Small intestine (tissue), 7 donors: ENCODE measurements around the gene MAN2A2. TPM values are rescaled to one million over a fixed set of nuclear protein-coding genes. Genes with fewer than 3 reads are reported as not detected.

Experiments
- DNase-seq, 2 donors: peaks; one replicate each; pipeline versions ENCODE4 v3.0.0 to v3.0.0-alpha.2; 2013
- FAIRE-seq: peaks from 2 replicates; lab custom pipeline; 2012; peaks lifted over from hg19 to GRCh38; lab: Jason Lieb, UNC
- H3K27ac ChIP-seq, 3 donors: one replicate each; pipeline ENCODE4 v1.5.1; 2013; ENCODE audit warnings: low read length in 2 of 3, mild to moderate bottlenecking in 2 of 3, control low read depth in 1 of 3, inconsistent platforms in 1 of 3, low read depth in 1 of 3, moderate library complexity in 1 of 3
- H3K27me3 ChIP-seq, 3 donors: one replicate each; pipeline ENCODE4 v1.6.1; 2013; ENCODE audit warnings: low read length in 3 of 3, inconsistent platforms in 1 of 3; ENCODE audit not compliant: control insufficient read depth in 3 of 3, insufficient read depth in 3 of 3
- H3K36me3 ChIP-seq, 3 donors: one replicate each; pipeline ENCODE4 v1.6.1; 2013; ENCODE audit warnings: low read length in 3 of 3, inconsistent platforms in 1 of 3, low read depth in 1 of 3, mild to moderate bottlenecking in 1 of 3, moderate library complexity in 1 of 3; ENCODE audit not compliant: control insufficient read depth in 3 of 3, insufficient read depth in 2 of 3
- H3K4me1 ChIP-seq, 3 donors: one replicate each; pipeline ENCODE4 v1.6.1; 2013; ENCODE audit warnings: low read length in 2 of 3, inconsistent platforms in 1 of 3, low read depth in 1 of 3, mild to moderate bottlenecking in 1 of 3, moderate library complexity in 1 of 3; ENCODE audit not compliant: control insufficient read depth in 3 of 3, insufficient read depth in 2 of 3
- H3K4me3 ChIP-seq, 3 donors: one replicate each; pipeline ENCODE4 v1.5.1; 2013; ENCODE audit warnings: low read length in 3 of 3, control low read depth in 1 of 3, inconsistent platforms in 1 of 3, low read depth in 1 of 3, mild to moderate bottlenecking in 1 of 3, moderate library complexity in 1 of 3
- H3K9me3 ChIP-seq, 2 donors: one replicate each; pipeline ENCODE4 v1.6.1; 2013; ENCODE audit warnings: low read depth in 1 of 2, low read length in 1 of 2; ENCODE audit not compliant: control insufficient read depth in 2 of 2, insufficient read depth in 1 of 2
- WGBS, 3 donors: extraction: QIAGEN DNeasy Blood & Tissue Kit; methylation state at CpG; one replicate each; pipeline ENCODE4 v1.1.7; 2013; 5-methylcytosine and 5-hydroxymethylcytosine counted together
- polyA plus RNA-seq, 4 donors: library from polyadenylated mRNA; stranded (reverse) in 3 of 4; unstranded in 1 of 4; fragments of 200-250 nt in 3 of 4; fragments of 120-200 nt in 1 of 4; gene quantifications; one replicate each; pipeline versions ENCODE4 v1.2.1 to v1.2.3, GENCODE V29; 2013
- donor health status: healthy with polysubstance abuse.
- donor health status: control.
- donor health status: control.
- donor health status: Bipolar disorder and iron deficiency.
- donor health status: healthy.

Gene MAN2A2
- polyA plus RNA-seq, 4 donors, result 15.1 to 35.1 (median 22.7) TPM

DNA sequence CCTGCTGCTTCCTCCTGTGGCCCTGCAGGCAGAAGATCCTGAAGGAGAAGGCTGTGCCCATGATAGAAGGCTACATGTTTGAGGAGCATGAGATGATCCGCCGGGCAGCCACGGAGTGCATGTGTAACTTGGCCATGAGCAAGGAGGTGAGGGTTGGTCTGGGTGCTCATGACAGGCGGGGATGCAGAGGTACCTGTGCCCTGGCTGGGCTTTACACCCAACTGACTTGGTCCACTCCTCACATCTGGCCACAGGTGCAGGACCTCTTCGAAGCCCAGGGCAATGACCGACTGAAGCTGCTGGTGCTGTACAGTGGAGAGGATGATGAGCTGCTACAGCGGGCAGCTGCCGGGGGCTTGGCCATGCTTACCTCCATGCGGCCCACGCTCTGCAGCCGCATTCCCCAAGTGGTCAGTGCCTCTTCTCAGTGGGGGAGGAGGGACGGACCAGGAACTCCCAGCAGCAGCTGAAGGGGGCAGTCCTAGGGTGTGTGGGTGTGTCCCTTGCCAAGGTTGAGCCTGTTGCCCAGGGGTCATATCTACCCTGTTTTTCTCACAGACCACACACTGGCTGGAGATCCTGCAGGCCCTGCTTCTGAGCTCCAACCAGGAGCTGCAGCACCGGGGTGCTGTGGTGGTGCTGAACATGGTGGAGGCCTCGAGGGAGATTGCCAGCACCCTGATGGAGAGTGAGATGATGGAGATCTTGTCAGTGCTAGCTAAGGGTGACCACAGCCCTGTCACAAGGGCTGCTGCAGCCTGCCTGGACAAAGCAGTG, 50.0 kb downstream of the MAN2A2 start:
- Histone ChIP-seq H3K4me3 (no peak overlapping the region), H3K27me3 (no peaks in the 10 kb centered on the region), H3K27ac (no peak overlapping the region), H3K36me3 (peaks cover 3 to 60% (median 11%) of the 10 kb centered on the region in 3 donors), H3K9me3 (no peaks in the 10 kb centered on the region), H3K4me1 (peaks cover 3 to 12% (median 3%) of the 10 kb centered on the region in 3 donors)
- no peak for DNase-seq
- FAIRE-seq, result no peak
- WGBS, 3 donors, result 93 to 97% (median 95%) methylated on average over 13 to 14 of the region's 14 CpGs

DNA sequence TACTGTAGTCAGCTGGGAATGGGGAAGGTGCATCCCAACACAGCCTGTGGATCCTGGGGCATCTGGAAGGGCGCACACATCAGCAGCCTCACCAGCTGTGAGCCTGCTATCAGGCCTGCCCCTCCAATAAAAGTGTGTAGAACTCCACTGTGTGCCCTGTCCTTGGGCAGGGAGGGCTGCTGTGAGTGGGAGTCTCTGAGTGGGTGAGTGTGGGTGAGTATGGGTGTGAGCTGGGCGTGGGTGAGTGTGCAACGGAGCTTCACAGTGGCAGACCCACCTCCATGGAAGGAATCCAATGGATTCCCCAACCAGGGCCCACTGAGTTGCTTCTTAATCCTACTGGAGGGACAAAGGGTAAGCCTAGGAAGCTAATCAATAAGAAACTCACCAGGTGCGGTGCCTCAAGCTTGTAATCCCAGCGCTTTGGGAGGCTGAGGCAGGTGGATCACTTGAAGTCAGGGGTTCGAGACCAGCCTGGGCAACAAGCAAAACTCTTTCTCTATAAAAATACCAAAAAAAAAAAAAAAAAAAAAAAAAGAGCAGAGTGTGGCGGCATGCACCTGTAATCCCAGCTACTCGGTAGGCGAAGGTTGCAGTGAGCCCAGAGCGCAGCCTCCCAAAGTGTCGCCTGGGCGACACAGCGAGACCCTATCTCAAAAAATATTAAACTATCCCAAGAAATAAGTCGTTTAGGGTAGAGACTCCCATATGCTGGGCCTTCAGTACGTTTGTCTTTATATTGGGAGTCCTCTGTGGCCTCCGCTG, 51.0 kb downstream of the MAN2A2 start:
- H3K4me1 ChIP-seq, result peaks cover 3 to 13% (median 3%) of the 10 kb centered on the region in 3 donors
- peak overlapping the region in 1 of 3 donors; percentile 85 for H3K27ac ChIP-seq
- peak overlapping the region in 1 of 3 donors; percentile 69 for H3K4me3 ChIP-seq
- H3K36me3 ChIP-seq, result peaks cover 3 to 57% (median 4%) of the 10 kb centered on the region in 3 donors
- DNase-seq (peak in 1 of 2 donors; percentile 6), FAIRE-seq (no peak)
- no peaks in the 10 kb centered on the region for H3K27me3 ChIP-seq
- no peaks in the 10 kb centered on the region for H3K9me3 ChIP-seq
- 61 to 73% (median 63%) methylated on average over 15 to 16 of the region's 16 CpGs for WGBS, 3 donors

DNA sequence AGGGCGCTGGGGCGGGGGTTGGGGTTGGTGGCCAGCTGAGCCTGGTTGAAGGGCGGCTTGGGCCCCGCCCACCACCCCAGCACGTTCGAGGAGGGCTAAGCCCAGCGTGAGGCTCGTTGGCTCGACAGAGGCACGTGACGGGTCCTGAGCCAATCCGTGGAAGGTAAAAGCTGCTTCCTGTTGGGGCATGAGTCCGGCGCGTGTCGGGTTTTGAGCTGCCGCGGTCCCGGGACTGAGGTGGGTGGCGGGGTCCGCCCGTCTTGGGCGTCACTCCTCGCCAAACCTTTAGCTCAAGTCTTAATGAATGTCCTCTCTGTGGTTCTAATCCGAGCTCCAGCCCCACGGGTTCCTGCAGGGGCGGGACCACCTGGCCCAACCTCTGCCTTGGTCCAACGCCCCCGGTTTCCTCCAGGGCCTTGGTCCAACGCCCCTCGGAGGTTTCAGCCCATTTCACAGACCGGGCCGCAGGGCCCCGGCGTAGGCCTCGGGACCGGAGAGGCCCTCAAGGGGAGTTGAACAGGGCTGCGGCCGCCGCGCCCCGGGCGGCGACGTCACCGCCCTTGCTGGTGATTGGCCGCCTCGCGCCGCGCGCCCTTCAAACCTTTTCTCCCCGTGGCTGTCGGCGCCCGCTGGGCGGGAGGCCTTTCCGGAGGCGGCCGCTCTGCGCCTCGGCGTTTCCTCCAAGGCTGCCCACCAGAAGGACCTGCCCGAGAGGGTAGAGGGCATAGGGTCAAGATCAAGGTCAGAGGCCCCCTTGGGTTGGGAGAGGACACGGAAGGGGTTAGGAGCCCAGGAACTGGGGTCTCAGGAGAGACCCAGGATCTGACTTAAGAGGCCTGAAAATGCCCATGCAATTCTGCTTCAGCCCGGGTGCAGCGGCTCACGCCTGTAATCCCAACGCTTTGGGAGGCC, 51.9 kb downstream of the MAN2A2 start, which contains the start of gene RCCD1:
Gene RCCD1, plus strand, starts transcription at position 173 of the 912 bp plus-strand sequence. CDS start 1,851 bp downstream, outside the sequence.
- peaks cover 3 to 13% (median 3%) of the 10 kb centered on the region in 3 donors for H3K4me1 ChIP-seq
- no peaks in the 10 kb centered on the region for H3K9me3 ChIP-seq
- H3K36me3 ChIP-seq, result peaks cover 0 to 54% (median 3%) of the 10 kb centered on the region in 3 donors
- H3K27ac ChIP-seq, result peak within 1 kb of the TSS; percentile 85 to 95 (median 94)
- WGBS, 3 donors, result 0 to 2% (median 1%) methylated on average over 68 to 69 of the region's 69 CpGs
- peak within 1 kb of the TSS; percentile 57 to 69 (median 62) for H3K4me3 ChIP-seq
- no peaks in the 10 kb centered on the region for H3K27me3 ChIP-seq
- DNase-seq (peak; percentile 96 to 98), FAIRE-seq (no peak)

DNA sequence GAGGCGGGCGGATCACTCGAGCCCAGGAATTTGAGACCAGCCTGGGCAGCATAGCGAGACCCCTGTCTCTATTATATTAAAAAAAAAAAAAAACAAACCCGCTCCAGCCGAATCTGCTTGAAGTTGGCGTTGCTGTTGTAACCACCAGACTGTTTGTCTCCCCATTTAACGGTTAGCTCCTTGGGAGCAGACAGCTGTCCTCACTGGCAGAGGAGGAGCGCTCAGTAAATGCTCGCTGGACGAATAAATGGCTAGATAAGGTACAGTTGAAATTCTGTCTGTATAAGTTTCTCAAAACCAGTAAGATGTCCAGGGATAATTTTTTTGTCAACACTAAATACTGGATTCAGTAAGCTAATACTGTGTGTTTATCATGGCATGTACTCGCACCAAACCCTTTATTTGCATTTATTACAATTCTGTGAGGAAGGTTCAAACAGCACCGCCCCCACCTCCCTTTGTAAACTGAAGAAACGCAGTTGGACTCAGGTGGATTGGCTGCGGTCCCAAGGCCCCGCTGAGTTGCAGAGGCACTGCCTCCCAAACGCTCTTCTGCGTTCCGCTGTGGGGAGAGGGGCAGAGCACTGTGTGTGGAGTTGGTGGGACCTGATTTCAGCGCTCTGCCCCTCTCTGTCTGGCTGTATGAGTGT, 52.6 kb downstream of the MAN2A2 start:
- H3K36me3 ChIP-seq, result peaks cover 0 to 54% (median 3%) of the 10 kb centered on the region in 3 donors
- no peaks in the 10 kb centered on the region for H3K27me3 ChIP-seq
- WGBS, 3 donors, result 16 to 52% (median 25%) methylated on average over 20 of the region's 20 CpGs
- FAIRE-seq (no peak), DNase-seq (peak; percentile 39 to 47)
- H3K27ac ChIP-seq, result peak overlapping the region in 1 of 3 donors; percentile 94
- peaks cover 3 to 13% (median 3%) of the 10 kb centered on the region in 3 donors for H3K4me1 ChIP-seq
- no peaks in the 10 kb centered on the region for H3K9me3 ChIP-seq
- H3K4me3 ChIP-seq, result peak overlapping the region in 2 of 3 donors; percentile 62 to 69

DNA sequence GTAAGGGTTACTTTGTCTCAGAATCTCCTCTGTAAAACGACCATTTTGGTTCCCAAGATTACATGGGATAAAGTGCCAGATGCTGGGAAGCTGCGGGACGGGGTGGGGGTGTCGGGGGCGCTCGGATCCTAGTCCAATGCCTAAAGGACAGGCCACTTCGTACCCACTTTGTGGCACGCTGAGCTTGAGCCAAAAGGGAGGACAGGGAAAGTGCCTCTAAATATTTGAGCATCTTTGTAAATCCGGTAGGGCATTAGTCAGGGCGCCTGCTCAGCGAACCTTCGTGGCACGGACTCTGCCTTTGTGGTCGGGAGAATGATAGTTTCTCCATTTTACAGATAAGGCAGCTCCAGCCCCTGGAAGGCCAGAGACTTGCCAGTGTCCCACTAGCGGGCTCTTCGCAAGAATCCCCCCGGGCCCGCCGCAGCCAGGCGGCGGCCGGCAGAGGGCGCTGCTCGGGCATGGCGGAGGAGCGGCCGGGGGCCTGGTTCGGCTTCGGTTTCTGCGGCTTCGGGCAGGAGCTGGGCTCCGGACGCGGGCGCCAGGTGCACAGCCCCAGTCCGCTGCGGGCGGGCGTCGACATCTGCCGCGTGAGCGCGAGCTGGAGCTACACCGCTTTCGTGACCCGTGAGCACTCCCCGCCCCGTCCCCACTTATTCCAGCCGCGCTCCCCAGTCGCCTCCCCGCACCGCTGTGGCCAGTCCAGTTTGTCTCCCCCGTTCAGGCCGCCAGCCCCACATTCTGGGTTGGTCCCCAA, 53.4 kb downstream of the MAN2A2 start:
- DNase-seq, result peak; percentile 66 to 89
- no peaks in the 10 kb centered on the region for H3K27me3 ChIP-seq
- H3K9me3 ChIP-seq, result no peaks in the 10 kb centered on the region
- peaks cover 0 to 55% (median 3%) of the 10 kb centered on the region in 3 donors for H3K36me3 ChIP-seq
- no peak for FAIRE-seq
- H3K4me1 ChIP-seq, result peaks cover 3 to 13% (median 3%) of the 10 kb centered on the region in 3 donors
- H3K4me3 ChIP-seq, result peak overlapping the region; percentile 41 to 69 (median 56)
- peak overlapping the region in 1 of 3 donors; percentile 66 for H3K27ac ChIP-seq
- WGBS, 3 donors, result 2 to 12% (median 8%) methylated on average over 49 to 56 of the region's 56 CpGs

DNA sequence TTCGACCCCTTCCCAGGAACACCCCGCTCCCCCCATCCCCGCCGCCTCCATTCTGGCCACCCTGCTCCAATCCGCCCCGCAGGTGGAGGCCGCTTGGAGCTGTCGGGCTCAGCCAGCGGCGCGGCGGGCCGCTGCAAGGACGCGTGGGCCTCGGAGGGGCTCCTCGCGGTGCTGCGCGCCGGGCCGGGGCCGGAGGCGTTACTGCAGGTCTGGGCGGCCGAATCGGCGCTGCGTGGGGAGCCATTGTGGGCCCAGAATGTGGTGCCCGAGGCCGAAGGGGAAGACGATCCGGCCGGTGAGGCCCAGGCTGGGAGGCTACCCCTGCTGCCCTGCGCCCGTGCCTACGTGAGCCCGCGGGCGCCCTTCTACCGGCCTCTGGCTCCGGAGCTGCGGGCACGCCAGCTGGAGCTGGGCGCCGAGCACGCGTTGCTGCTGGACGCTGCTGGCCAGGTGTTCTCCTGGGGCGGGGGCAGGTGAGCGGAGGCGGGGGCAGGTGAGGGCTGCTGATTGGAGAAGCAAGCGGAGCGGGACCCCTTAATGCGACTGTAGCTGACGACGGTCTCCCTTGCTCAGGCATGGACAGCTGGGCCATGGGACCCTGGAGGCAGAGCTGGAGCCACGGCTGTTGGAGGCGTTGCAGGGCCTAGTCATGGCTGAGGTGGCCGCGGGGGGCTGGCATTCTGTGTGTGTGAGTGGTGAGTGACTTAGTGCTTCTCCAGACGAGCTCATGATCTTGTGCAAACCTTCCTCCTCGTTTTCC, 54.1 kb downstream of the MAN2A2 start:
- peak; percentile 23 to 71 for DNase-seq
- WGBS, 3 donors, result 23 to 38% (median 31%) methylated on average over 43 to 63 of the region's 63 CpGs
- peaks cover 3 to 13% (median 3%) of the 10 kb centered on the region in 3 donors for H3K4me1 ChIP-seq
- no peaks in the 10 kb centered on the region for H3K9me3 ChIP-seq
- peaks cover 0 to 51% (median 3%) of the 10 kb centered on the region in 3 donors for H3K36me3 ChIP-seq
- H3K27me3 ChIP-seq, result no peaks in the 10 kb centered on the region
- H3K27ac ChIP-seq, result peak overlapping the region in 1 of 3 donors; percentile 66
- no peak for FAIRE-seq
- H3K4me3 ChIP-seq, result peak overlapping the region; percentile 41 to 69 (median 56)
